ENCODE data around the gene ENKUR.
"Not testable (repeated sequence)": the region's sequence is repeated elsewhere in the genome, so short reads cannot be mapped to it uniquely, and the experiment has no call there.

ENKUR gene

GRCh38 chr10:25018703-25019102 is 2.7 kb upstream of the ENKUR start:
- DNase-seq, result no peak

- no peak for DNase-seq
Measured at GRCh38 chr10:25017661-25018060, 1.7 kb upstream of the ENKUR start.

- peak in 1 of 2 donors; percentile 75 for DNase-seq
Measured at GRCh38 chr10:25017154-25017590, 1.2 kb upstream of the ENKUR start.

- DNase-seq, result peak; percentile 98
Measured at GRCh38 chr10:25016376-25017153, 607 bp upstream of the ENKUR start, which contains the start of gene THNSL1. THNSL1 (plus strand) TSS chr10:25016612; CDS start chr10:25023224, 6,612 bp downstream.

- DNase-seq, result no peak
Measured at GRCh38 chr10:25014579-25014978, 1.4 kb downstream of the ENKUR start.

GRCh38 chr10:25011591-25011990 is 4.4 kb downstream of the ENKUR start:
- not testable (repeated sequence) for DNase-seq

- DNase-seq, result no peak
Measured at GRCh38 chr10:24998044-24998443, 17.9 kb downstream of the ENKUR start.

- no peak for DNase-seq
Measured at GRCh38 chr10:24995072-24995471, 20.9 kb downstream of the ENKUR start.

- DNase-seq, result no peak
Measured at GRCh38 chr10:24993237-24993958, 22.6 kb downstream of the ENKUR start.

GRCh38 chr10:24992512-24993133 is 23.3 kb downstream of the ENKUR start:
- no peak for DNase-seq

- no peak for DNase-seq
Measured at GRCh38 chr10:24991298-24991697, 24.7 kb downstream of the ENKUR start.

- peak in 1 of 2 donors; percentile 20 for DNase-seq
Measured at GRCh38 chr10:24989867-24990266, 26.1 kb downstream of the ENKUR start.

GRCh38 chr10:24988831-24989640 is 26.9 kb downstream of the ENKUR start:
- DNase-seq, result peak in 1 of 2 donors; percentile 12

GRCh38 chr10:24984906-24985305 is 31.1 kb downstream of the ENKUR start:
- no peak for DNase-seq

GRCh38 chr10:24983946-24984345 is 32.0 kb downstream of the ENKUR start:
- no peak for DNase-seq

GRCh38 chr10:24983130-24983529 is 32.8 kb downstream of the ENKUR start:
- DNase-seq, result no peak

GRCh38 chr10:24982319-24983112 is 33.4 kb downstream of the ENKUR start:
- DNase-seq, result no peak

GRCh38 chr10:24981161-24981710 is 34.7 kb downstream of the ENKUR start:
- DNase-seq, result no peak

GRCh38 chr10:24979685-24980084 is 36.3 kb downstream of the ENKUR start:
- DNase-seq, result no peak

- no peak for DNase-seq
Measured at GRCh38 chr10:24974976-24975375, 41.0 kb downstream of the ENKUR start.

- no peak for DNase-seq
Measured at GRCh38 chr10:24973163-24973562, 42.8 kb downstream of the ENKUR start.

Data from hippocampal formation (tissue), 2 donors.